Caco-2 (cell line): Measurements from ENCODE around the gene ZNF415. TPM values are rescaled to one million over a fixed set of nuclear protein-coding genes. Genes with fewer than 3 reads are reported as not detected.

Experiments used
- BruUV-seq: library from RNA; stranded (reverse); fragments of 400-500 nt; replicated peaks from 2 replicates; lab custom pipeline; 2021; lab: Mats Ljungman, UMichigan
- CTCF ChIA-PET: fragments of 300-600 bp; sonication (Branson Sonifier 250); formaldehyde crosslinking; loops from one replicate; lab custom pipeline; 2022; ENCODE audit warnings: antibody characterized with exemption; lab: Charles Lee
- POLR2A ChIA-PET: fragments of 300-600 bp; sonication (Branson Sonifier 250); formaldehyde crosslinking; loops from one replicate; lab custom pipeline; 2022; ENCODE audit warnings: antibody characterized with exemption; lab: Charles Lee
- DNase-seq, 2 experiments: peaks; one replicate each; pipeline versions ENCODE4 v3.0.0 to v3.0.0-alpha.2; 2020 to 2022
- H3K27me3 ChIP-seq: replicated peaks from 2 replicates; pipeline ENCODE4 v1.6.0; 2011; ENCODE audit warnings: low read length; ENCODE audit not compliant: control insufficient read depth, insufficient read depth
- H3K36me3 ChIP-seq: 2 replicates; pipeline ENCODE4 v1.5.1; 2011; ENCODE audit warnings: low read length; ENCODE audit not compliant: control insufficient read depth, insufficient read depth
- H3K4me1 ChIP-seq: fragments of 250-450 bp; sonication (Bioruptor Pico); 2 replicates; pipeline ENCODE4 v1.5.1; 2020; ENCODE audit warnings: mild to moderate bottlenecking
- H3K4me3 ChIP-seq: 2 replicates; pipeline ENCODE4 v1.5.1; 2011; ENCODE audit warnings: low read depth, mild to moderate bottlenecking, control low read depth, low read length
- H3K9me3 ChIP-seq: fragments of 250-450 bp; sonication (Bioruptor Pico); 2 replicates; pipeline ENCODE4 v1.5.1; 2020; ENCODE audit warnings: mild to moderate bottlenecking, moderate library complexity
- H3K27ac Mint-ChIP-seq: one replicate; pipeline ENCODE4 v1.8.0; 2022; ENCODE audit warnings: mixed read lengths; ENCODE audit not compliant: unreplicated experiment
- H3K27me3 Mint-ChIP-seq: one replicate; pipeline ENCODE4 v1.8.0; 2022; ENCODE audit warnings: mixed read lengths; ENCODE audit not compliant: insufficient read depth, unreplicated experiment
- H3K36me3 Mint-ChIP-seq: one replicate; pipeline ENCODE4 v1.8.0; 2022; ENCODE audit warnings: mild to moderate bottlenecking, mixed read lengths; ENCODE audit not compliant: insufficient read depth, unreplicated experiment
- H3K4me1 Mint-ChIP-seq: one replicate; pipeline ENCODE4 v1.8.0; 2022; ENCODE audit warnings: low read depth, mixed read lengths; ENCODE audit not compliant: unreplicated experiment
- H3K4me3 Mint-ChIP-seq: one replicate; pipeline ENCODE4 v1.8.0; 2022; ENCODE audit warnings: mild to moderate bottlenecking, moderate library complexity, mixed read lengths; ENCODE audit not compliant: unreplicated experiment
- H3K9me3 Mint-ChIP-seq: one replicate; pipeline ENCODE4 v1.8.0; 2022; ENCODE audit warnings: mixed read lengths; ENCODE audit not compliant: unreplicated experiment
- CTCF ChIP-seq, 2 experiments: fragments of 200-600 bp in 1 of 2; IDR thresholded peaks; 1 replicate in 1 of 2; 2 replicates in 1 of 2; pipeline versions ENCODE4 v1.5.1 to v1.8.0; 2011 to 2022; ENCODE audit warnings: antibody characterized with exemption in 1 of 2, control low read depth in 1 of 2, inconsistent platforms in 1 of 2, low read depth in 1 of 2, low read length in 1 of 2, mild to moderate bottlenecking in 1 of 2, moderate library complexity in 1 of 2; ENCODE audit not compliant: insufficient read depth in 1 of 2, severe bottlenecking in 1 of 2, unreplicated experiment in 1 of 2
- intact Hi-C: fragments of 100-400 bp; cut with micrococcal nuclease; formaldehyde crosslinking; loops from one replicate; pipeline ENCODE4 v1.10.0; 2022; ENCODE audit not compliant: unreplicated experiment
- total RNA-seq: library from RNA; stranded (reverse); gene quantifications from 2 replicates; pipeline ENCODE4 v1.2.3, GENCODE V29; 2022

ZNF415 gene
- total RNA-seq, 1 experiment from 2014 or later, result 14.9 TPM

GRCh38 chr19:53078668-53079067 is 54.0 kb downstream of the ZNF415 start:
- CTCF ChIA-PET, result no interaction called here

DNA sequence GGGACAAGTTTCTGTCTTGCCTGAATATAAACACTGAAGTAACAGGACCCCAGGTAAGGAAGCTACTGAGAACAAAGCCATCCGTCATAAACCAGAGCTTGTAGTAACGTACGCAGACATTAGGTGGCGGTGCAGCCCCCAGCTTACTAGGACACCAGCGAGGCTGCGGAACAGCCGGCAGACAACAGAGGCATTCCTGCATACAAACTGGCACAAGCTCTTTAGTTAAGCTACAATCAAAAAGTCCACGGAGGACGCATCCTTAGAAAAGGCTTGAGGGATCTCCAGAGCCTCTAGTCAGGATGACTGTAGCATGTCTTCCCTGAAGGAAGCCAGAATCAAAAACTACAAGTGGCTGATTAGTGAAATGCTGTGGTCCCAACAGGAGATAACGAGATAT is 55.7 kb downstream of the ZNF415 start:
- Mint-ChIP-seq H3K27ac (no peak overlapping the region), H3K4me3 (no peak overlapping the region), H3K4me1 (no peaks in the 10 kb centered on the region), H3K27me3 (no peaks in the 10 kb centered on the region), H3K9me3 (peaks cover 47% of the 10 kb centered on the region), H3K36me3 (peaks cover 56% of the 10 kb centered on the region)
- Histone ChIP-seq H3K36me3 (peaks cover 4% of the 10 kb centered on the region), H3K27me3 (no peaks in the 10 kb centered on the region), H3K4me1 (no peaks in the 10 kb centered on the region), H3K4me3 (no peak overlapping the region), H3K9me3 (peaks cover 26% of the 10 kb centered on the region)
- POLR2A ChIA-PET, result no interaction called here
- CTCF ChIA-PET, result no interaction called here
- BruUV-seq, result no TSS peak
- intact Hi-C loops, result no loop called here
- TF ChIP-seq CTCF (IDR thresholded peaks at IDR 0.05; ENCODE audit: insufficient read depth in 1 of 2, low read depth in 1 of 2, low read length in 1 of 2, severe bottlenecking in 1 of 2, unreplicated experiment in 1 of 2), result peak; percentile 17 to 42
- peak; percentile 41 to 45 for DNase-seq

More at GRCh38 chr19:53078668-53079067, 54.0 kb downstream of the ZNF415 start:
- no TSS peak for BruUV-seq
- no peak overlapping the region for H3K4me3 ChIP-seq
- peaks cover 13% of the 10 kb centered on the region for H3K9me3 ChIP-seq
- H3K4me1 ChIP-seq, result no peaks in the 10 kb centered on the region
- Mint-ChIP-seq H3K9me3 (peaks cover 50% of the 10 kb centered on the region), H3K4me3 (no peak overlapping the region), H3K36me3 (peaks cover 52% of the 10 kb centered on the region), H3K27me3 (no peaks in the 10 kb centered on the region), H3K4me1 (no peaks in the 10 kb centered on the region), H3K27ac (no peak overlapping the region)
- peaks cover 5% of the 10 kb centered on the region for H3K36me3 ChIP-seq
- TF ChIP-seq CTCF (IDR thresholded peaks at IDR 0.05; ENCODE audit: insufficient read depth in 1 of 2, low read depth in 1 of 2, low read length in 1 of 2, severe bottlenecking in 1 of 2, unreplicated experiment in 1 of 2), result no peak
- POLR2A ChIA-PET, result no interaction called here
- DNase-seq, result no peak
- no peaks in the 10 kb centered on the region for H3K27me3 ChIP-seq
- intact Hi-C loops, result no loop called here

DNA sequence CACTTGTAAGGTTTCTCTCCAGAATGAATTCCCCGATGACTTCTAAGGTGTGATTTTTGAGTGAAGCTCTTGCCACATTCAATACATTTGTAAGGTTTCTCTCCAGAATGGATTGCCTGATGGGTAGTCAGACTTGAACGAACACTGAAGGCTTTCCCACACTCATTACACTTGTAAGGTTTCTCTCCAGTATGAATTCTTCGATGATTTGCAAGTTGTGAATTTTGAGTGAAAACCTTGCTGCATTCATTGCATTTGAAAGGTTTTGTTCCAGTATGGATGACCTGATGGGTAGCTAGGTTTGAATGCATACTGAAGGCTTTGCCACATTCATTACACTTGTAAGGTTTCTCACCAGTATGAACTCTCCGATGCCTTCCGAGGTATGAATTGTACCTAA is 63.9 kb downstream of the ZNF415 start:
- no peaks in the 10 kb centered on the region for H3K27me3 Mint-ChIP-seq
- POLR2A ChIA-PET, result interaction anchor here (0.6 kb wide), 1 partner anchor 47 kb away, joined by 3 read pairs; no protein-coding TSS in a partner anchor
- no peaks in the 10 kb centered on the region for H3K4me1 ChIP-seq
- DNase-seq, result no peak
- H3K27me3 ChIP-seq, result no peaks in the 10 kb centered on the region
- no peaks in the 10 kb centered on the region for H3K4me1 Mint-ChIP-seq
- no peak overlapping the region for H3K4me3 Mint-ChIP-seq
- BruUV-seq, result no TSS peak
- TF ChIP-seq CTCF (IDR thresholded peaks at IDR 0.05; ENCODE audit: insufficient read depth in 1 of 2, low read depth in 1 of 2, low read length in 1 of 2, severe bottlenecking in 1 of 2, unreplicated experiment in 1 of 2), result no peak
- H3K36me3 ChIP-seq, result peaks cover 21% of the 10 kb centered on the region
- H3K9me3 ChIP-seq, result peaks cover 57% of the 10 kb centered on the region
- H3K4me3 ChIP-seq, result no peak overlapping the region
- CTCF ChIA-PET, result no interaction called here
- peaks cover 75% of the 10 kb centered on the region for H3K36me3 Mint-ChIP-seq
- intact Hi-C loops, result loop anchor here (5.0 kb wide), 1 partner anchor 103 kb away; no protein-coding TSS in a partner anchor
- H3K9me3 Mint-ChIP-seq, result peaks cover 40% of the 10 kb centered on the region
- no peak overlapping the region for H3K27ac Mint-ChIP-seq
